ENCODE results near the gene LRRC19.

- TF ChIP-seq, protein P1, sequence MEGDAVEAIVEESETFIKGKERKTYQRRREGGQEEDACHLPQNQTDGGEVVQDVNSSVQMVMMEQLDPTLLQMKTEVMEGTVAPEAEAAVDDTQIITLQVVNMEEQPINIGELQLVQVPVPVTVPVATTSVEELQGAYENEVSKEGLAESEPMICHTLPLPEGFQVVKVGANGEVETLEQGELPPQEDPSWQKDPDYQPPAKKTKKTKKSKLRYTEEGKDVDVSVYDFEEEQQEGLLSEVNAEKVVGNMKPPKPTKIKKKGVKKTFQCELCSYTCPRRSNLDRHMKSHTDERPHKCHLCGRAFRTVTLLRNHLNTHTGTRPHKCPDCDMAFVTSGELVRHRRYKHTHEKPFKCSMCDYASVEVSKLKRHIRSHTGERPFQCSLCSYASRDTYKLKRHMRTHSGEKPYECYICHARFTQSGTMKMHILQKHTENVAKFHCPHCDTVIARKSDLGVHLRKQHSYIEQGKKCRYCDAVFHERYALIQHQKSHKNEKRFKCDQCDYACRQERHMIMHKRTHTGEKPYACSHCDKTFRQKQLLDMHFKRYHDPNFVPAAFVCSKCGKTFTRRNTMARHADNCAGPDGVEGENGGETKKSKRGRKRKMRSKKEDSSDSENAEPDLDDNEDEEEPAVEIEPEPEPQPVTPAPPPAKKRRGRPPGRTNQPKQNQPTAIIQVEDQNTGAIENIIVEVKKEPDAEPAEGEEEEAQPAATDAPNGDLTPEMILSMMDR (conservative IDR thresholded peaks at IDR 0.05; ENCODE audit: low read depth, low read length): no peak
- no peak for TF ChIP-seq EZH2 (IDR thresholded peaks at IDR 0.05; ENCODE audit: borderline replicate concordance, low read depth, low read length, poor library complexity, severe bottlenecking)
Measured at GRCh38 chr9:27043176-27043575, 37.7 kb upstream of the LRRC19 start.
